ENCODE data around the gene RC3H2.

Gene RC3H2

DNA sequence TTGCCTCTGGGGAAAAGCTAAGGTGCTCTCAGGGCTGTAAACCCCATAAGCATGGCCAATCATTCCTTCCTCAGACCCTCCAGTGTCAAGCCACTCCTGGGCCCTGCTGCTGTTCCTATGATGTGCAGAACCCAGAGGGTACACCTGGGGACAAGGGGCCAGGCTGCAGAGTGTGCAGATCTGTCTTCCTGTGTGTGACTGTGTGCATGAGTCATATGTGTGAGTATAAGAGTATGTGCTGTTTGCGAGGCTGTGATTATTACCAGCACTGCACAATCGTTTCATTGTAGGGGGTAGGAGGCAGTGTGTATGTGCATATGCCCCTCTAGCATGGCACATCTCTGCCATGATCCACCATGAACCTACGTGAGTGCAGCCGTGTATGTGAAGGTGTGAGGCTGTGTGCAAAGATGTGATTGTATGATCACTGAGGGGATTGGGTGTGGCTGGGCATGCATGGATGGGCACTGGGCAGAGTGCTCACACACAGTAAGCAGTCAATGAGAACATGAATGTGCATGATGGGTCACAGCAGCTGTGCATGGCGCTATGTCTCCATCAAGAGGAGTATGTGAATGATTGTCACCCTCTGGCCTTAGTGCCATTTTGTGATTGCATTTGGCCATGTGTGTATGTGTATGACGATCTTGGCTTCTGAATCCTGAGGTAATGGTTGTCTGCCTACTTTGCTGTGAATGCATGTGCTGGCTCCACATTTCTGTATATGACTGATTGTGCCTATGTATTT, 107.7 kb downstream of the RC3H2 start:
- H3K36me3 Mint-ChIP-seq (ENCODE audit: low read depth) = no peaks in the 10 kb centered on the region
- H3K4me3 Mint-ChIP-seq = no peak overlapping the region
- intact Hi-C loops (cut with micrococcal nuclease) = no loop called here
- H3K27ac Mint-ChIP-seq = no peak overlapping the region
- no peaks in the 10 kb centered on the region for H3K4me1 Mint-ChIP-seq (ENCODE audit: low read depth)
- no peaks in the 10 kb centered on the region for H3K9me3 Mint-ChIP-seq
- H3K27me3 Mint-ChIP-seq = no peaks in the 10 kb centered on the region

Data from dendritic cell treated with granulocyte-macrophage colony-stimulating factor and Interleukin-4, amounts not matched to agents 40 ng/mL and 50 ng/mL, for 4 days (primary cell).